Activated T-cell treated with anti-CD3 and anti-CD28 coated beads for 4 hours (primary cell): ENCODE data around the gene MYO9A.

Experiments
- DNase-seq: peaks from one replicate; pipeline ENCODE4 v3.0.0-alpha.2; 2020

Gene MYO9A

GRCh38 chr15:71804695-71805470, 313.1 kb downstream of the MYO9A start:
- no peak for DNase-seq

GRCh38 chr15:71804226-71804625, 313.7 kb downstream of the MYO9A start:
- no peak for DNase-seq

- no peak for DNase-seq
Measured at GRCh38 chr15:71802770-71803169, 315.2 kb downstream of the MYO9A start.

GRCh38 chr15:71801935-71802655, 315.9 kb downstream of the MYO9A start:
- DNase-seq: no peak

- DNase-seq: no peak
Measured at GRCh38 chr15:71800835-71801745, 316.9 kb downstream of the MYO9A start.

- DNase-seq: no peak
Measured at GRCh38 chr15:71800190-71800589, 317.8 kb downstream of the MYO9A start.

- no peak for DNase-seq
Measured at GRCh38 chr15:71798641-71799040, 319.3 kb downstream of the MYO9A start.

GRCh38 chr15:71792521-71792920, 325.4 kb downstream of the MYO9A start:
- DNase-seq: no peak

- DNase-seq: no peak
Measured at GRCh38 chr15:71791975-71792374, 326.0 kb downstream of the MYO9A start.

GRCh38 chr15:71790081-71790480, 327.9 kb downstream of the MYO9A start:
- DNase-seq: no peak

GRCh38 chr15:71789616-71790015, 328.3 kb downstream of the MYO9A start:
- no peak for DNase-seq

GRCh38 chr15:71788646-71789579, 329.0 kb downstream of the MYO9A start:
- no peak for DNase-seq

GRCh38 chr15:71786673-71787072, 331.3 kb downstream of the MYO9A start:
- no peak for DNase-seq

- no peak for DNase-seq
Measured at GRCh38 chr15:71785996-71786395, 332.0 kb downstream of the MYO9A start.

- DNase-seq: no peak
Measured at GRCh38 chr15:71784719-71785118, 333.2 kb downstream of the MYO9A start.

- no peak for DNase-seq
Measured at GRCh38 chr15:71782422-71783165, 335.4 kb downstream of the MYO9A start.

GRCh38 chr15:71781965-71782265, 336.0 kb downstream of the MYO9A start:
- DNase-seq: no peak

GRCh38 chr15:71781179-71781964, 336.6 kb downstream of the MYO9A start:
- DNase-seq: no peak

- DNase-seq: peak; percentile 8
Measured at GRCh38 chr15:71780115-71780976, 337.6 kb downstream of the MYO9A start.
